ENCODE measurements around the gene BRPF1.

The BRPF1 gene

GRCh38 chr3:9687514-9687913 is 44.0 kb upstream of the BRPF1 start:
- no peak overlapping the region for H3K4me3 ChIP-seq (replicated peaks; ENCODE audit: insufficient read depth, low read length)
- DNase-seq (ENCODE audit: low read depth in 1 of 2, low spot score in 1 of 2) = no peak
- no peaks in the 10 kb centered on the region for H3K27me3 ChIP-seq (ENCODE audit: insufficient read depth, poor library complexity, severe bottlenecking)

GRCh38 chr3:9688961-9689360 is 42.6 kb upstream of the BRPF1 start:
- H3K4me3 ChIP-seq (replicated peaks; ENCODE audit: insufficient read depth, low read length) = no peak overlapping the region
- no peaks in the 10 kb centered on the region for H3K27me3 ChIP-seq (ENCODE audit: insufficient read depth, poor library complexity, severe bottlenecking)
- H3K27ac ChIP-seq (replicated peaks) = no peak overlapping the region
- DNase-seq (ENCODE audit: low read depth in 1 of 2, low spot score in 1 of 2) = no peak
- TF ChIP-seq SPI1 (IDR thresholded peaks at IDR 0.05; ENCODE audit: borderline replicate concordance, low read depth) = no peak
- TF ChIP-seq GABPA (IDR thresholded peaks at IDR 0.05; ENCODE audit: low read depth) = no peak
- TF ChIP-seq CTCF (IDR thresholded peaks at IDR 0.05; ENCODE audit: insufficient read depth, low read length) = no peak
- TF ChIP-seq POLR2AphosphoS5 (IDR thresholded peaks at IDR 0.05; ENCODE audit: low read depth) = no peak
- no peak for TF ChIP-seq REST (IDR thresholded peaks at IDR 0.05; ENCODE audit: insufficient replicate concordance, low read depth)

More at GRCh38 chr3:9687514-9687913, 44.0 kb upstream of the BRPF1 start:
- TF ChIP-seq REST (IDR thresholded peaks at IDR 0.05; ENCODE audit: insufficient replicate concordance, low read depth) (no peak), GABPA (IDR thresholded peaks at IDR 0.05; ENCODE audit: low read depth) (no peak), CTCF (IDR thresholded peaks at IDR 0.05; ENCODE audit: insufficient read depth, low read length) (no peak), POLR2AphosphoS5 (IDR thresholded peaks at IDR 0.05; ENCODE audit: low read depth) (no peak), SPI1 (IDR thresholded peaks at IDR 0.05; ENCODE audit: borderline replicate concordance, low read depth) (no peak)
- no peak overlapping the region for H3K27ac ChIP-seq (replicated peaks)

GRCh38 chr3:9689757-9690156 is 41.8 kb upstream of the BRPF1 start:
- no peak for DNase-seq (ENCODE audit: low read depth in 1 of 2, low spot score in 1 of 2)
- Histone ChIP-seq H3K27me3 (ENCODE audit: insufficient read depth, poor library complexity, severe bottlenecking) (no peaks in the 10 kb centered on the region), H3K27ac (replicated peaks) (no peak overlapping the region), H3K4me3 (replicated peaks; ENCODE audit: insufficient read depth, low read length) (no peak overlapping the region)
- TF ChIP-seq SPI1 (IDR thresholded peaks at IDR 0.05; ENCODE audit: borderline replicate concordance, low read depth) (no peak), CTCF (IDR thresholded peaks at IDR 0.05; ENCODE audit: insufficient read depth, low read length) (no peak), POLR2AphosphoS5 (IDR thresholded peaks at IDR 0.05; ENCODE audit: low read depth) (no peak)
